Esophagus muscularis mucosa (tissue), 4 donors: ENCODE results near the gene NFYB.

Source experiments
- CTCF ChIP-seq, 3 experiments: fragments of 200-600 bp in 2 of 3; fragments of 450-650 bp in 1 of 3; sonication (generic) in 2 of 3; IDR thresholded peaks; one replicate each; pipeline ENCODE4 v1.5.1; 2017 to 2019; ENCODE audit warnings: antibody characterized with exemption in 3 of 3, mild to moderate bottlenecking in 2 of 3, moderate library complexity in 1 of 3
- EP300 ChIP-seq: sonication (generic); formaldehyde crosslinking; IDR thresholded peaks from one replicate; pipeline ENCODE4 v1.6.1; 2017; ENCODE audit warnings: antibody characterized with exemption
- POLR2AphosphoS5 ChIP-seq, 2 donors: sonication (generic); formaldehyde crosslinking; IDR thresholded peaks; one replicate each; pipeline ENCODE4 v1.6.1; 2017; ENCODE audit warnings: antibody characterized with exemption in 2 of 2

DNA sequence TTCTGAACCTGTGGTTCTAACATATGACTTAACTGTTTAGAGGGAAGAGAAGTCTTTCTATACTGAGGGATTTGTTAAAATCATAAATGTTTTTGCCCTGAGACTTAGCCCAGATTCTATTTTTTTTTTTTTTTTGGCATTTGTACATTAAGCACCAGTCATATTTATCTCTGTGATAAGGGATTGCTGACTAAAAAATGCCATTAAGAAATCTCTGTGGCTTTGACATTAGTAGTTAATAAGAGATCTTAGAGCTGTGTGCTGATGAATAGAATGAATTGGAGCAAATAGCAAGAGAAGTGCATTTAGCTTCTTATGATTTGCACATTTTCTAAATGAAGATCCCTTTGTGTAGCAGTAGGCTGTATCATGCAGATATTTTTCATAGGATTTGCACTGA lies 32.5 kb downstream of the NFYB start:
- TF ChIP-seq POLR2AphosphoS5 (IDR thresholded peaks at IDR 0.05), result no peak
- TF ChIP-seq CTCF (IDR thresholded peaks at IDR 0.05), result no peak
- TF ChIP-seq EP300, result no peak
